HL-60/S4 treated with phorbol 12-myristate 13-acetate at 8.2 ng/mL for 4 days and 3 days (cell line): ENCODE results near the gene HCN1.
"Not testable (repeated sequence)": the region's sequence is repeated elsewhere in the genome, so short reads cannot be mapped to it uniquely, and the experiment has no call there.

Experiments
- in situ Hi-C: fragments of 300-500 bp; cut with MboI; formaldehyde crosslinking; loops from 2 replicates; pipeline ENCODE4 v1.15.0; 2022; ENCODE audit warnings: low sequenced_read_pairs

HCN1 gene

DNA sequence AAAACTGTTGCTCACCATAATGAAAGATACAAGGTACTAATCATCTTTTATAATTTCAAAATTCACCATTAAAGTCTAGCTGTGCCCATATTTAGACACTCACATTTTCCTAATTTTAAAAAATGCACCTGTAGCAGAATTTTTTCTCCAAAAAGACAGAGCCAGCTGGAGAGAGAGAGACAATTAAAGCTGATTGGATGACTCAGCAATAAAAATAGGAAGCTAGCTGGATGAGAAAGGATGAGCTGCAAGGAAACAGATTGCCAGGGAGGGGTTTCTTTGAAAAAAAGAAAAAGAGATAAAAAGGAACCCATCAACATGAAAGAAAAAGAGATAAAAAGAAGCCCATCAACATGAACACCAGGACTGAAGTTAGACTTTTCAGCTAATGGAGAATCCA, 73.8 kb downstream of the HCN1 start:
- in situ Hi-C loops = no loop called here

DNA sequence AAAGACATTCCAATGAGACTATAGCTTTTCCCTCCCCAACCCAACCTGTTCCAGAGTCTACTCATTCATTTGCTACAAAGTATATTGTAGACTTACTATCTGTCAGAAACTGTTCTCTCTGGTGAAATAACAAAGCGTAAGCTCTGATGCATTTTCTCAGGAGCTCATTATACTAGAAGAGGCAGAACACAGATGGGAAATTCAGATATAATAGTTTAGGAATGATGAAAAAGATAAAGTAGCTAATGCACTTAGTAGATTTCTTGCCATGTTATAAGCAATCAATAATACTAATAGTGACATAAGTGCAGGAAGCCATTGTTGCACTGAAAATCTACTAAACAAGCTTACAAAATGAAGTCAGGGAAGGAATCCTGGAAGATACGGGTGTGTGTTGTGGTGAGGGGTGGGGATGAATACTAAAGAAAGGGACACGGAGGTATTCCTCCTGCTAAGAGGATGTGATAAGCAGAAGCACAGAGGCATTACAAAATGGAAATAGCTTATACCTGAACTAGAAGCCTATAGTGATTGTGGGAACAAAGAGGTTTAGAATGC, 78.2 kb downstream of the HCN1 start:
- in situ Hi-C loops = no loop called here

DNA sequence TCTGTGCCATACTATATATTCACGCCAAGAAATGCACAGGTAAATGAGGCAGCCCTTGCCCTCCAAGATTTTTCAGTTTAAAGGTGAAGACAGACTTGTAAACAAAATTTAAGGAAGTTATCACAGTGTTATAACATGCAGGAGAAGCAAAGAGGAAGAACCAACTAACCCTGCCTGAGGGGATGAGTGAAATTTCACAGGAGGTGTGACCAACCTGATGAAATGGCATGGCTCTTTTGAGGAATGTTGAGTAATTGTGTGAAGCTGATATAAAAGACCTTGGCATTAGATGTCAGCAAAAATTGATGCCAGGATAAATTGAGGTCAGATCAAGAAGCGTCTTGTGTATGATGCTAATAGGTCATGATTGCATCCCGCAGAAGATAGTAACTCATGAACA, 86.5 kb downstream of the HCN1 start:
- in situ Hi-C loops = no loop called here

- in situ Hi-C loops = no loop called here
These were observed 92.1 kb downstream of the HCN1 start for GRCh38 chr5:45604092-45604491.

GRCh38 chr5:45601424-45601823, 94.8 kb downstream of the HCN1 start:
- in situ Hi-C loops = no loop called here

- in situ Hi-C loops = no loop called here
These were observed 99.9 kb downstream of the HCN1 start for GRCh38 chr5:45596320-45596719.

DNA sequence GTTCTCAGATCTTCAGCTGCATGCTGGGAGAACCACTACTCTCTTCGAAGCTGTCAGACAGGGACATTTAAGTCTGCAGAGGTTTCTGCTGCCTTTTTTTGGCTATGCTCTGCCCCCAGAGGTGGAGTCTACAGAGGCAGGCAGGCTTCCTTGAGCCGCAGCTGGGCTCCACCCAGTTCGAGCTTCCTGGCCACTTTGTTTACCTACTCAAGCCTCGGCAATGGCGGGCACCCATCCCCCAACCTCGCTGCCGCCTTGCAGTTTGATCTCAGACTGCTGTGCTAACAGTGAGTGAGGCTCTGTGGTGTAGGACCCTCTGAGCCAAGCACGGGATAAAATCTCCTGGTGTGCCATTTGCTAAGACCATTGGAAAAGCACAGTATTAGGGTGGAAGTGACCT, 110.2 kb downstream of the HCN1 start:
- in situ Hi-C loops = not testable (repeated sequence)

DNA sequence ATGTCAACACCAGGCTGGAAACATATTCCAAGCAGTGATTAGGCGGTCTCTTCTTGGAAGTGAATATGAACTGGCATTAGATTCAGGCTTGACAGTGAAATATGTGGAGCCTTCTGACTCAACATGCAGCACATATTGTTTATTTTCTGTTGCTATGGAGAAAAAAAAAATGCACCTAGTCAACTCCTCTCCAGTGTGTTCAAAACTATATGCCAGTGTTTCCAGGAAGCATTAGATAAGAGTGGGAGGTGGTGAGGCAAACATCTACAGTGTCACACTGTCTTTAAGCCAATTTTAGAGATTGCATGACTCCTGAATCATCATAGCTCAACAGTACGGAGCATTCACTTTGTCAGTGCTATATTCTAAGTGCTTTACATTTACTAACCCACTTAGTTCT, 117.9 kb downstream of the HCN1 start:
- in situ Hi-C loops = no loop called here

- in situ Hi-C loops = no loop called here
These were observed 127.4 kb downstream of the HCN1 start for GRCh38 chr5:45568813-45569212.

- in situ Hi-C loops = no loop called here
These were observed 153.8 kb downstream of the HCN1 start for GRCh38 chr5:45542421-45542820.

GRCh38 chr5:45533663-45534062, 162.5 kb downstream of the HCN1 start:
- in situ Hi-C loops = no loop called here

- in situ Hi-C loops = no loop called here
These were observed 163.2 kb downstream of the HCN1 start for GRCh38 chr5:45532826-45533624.

- in situ Hi-C loops = no loop called here
These were observed 175.1 kb downstream of the HCN1 start for GRCh38 chr5:45521067-45521466.

- in situ Hi-C loops = no loop called here
These were observed 183.7 kb downstream of the HCN1 start for GRCh38 chr5:45512521-45512920.

DNA sequence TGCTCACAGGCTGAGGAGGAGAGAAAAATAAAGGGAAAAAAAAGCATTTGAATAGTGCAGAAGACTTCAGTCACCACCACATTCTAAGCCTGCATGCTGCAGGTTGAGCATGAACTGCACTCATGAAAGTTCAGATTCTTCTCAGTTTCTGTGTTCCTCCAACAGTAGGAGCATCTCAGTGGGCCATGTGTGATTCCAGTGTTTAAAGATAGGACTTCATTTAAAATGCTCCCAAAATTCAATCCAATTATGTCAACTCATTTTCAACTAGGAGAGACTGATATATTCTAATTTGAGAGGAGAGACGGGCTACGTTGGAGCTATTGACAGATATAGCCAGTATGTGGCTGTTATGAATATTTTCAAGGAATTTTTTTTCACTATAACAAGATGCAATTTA, 186.8 kb downstream of the HCN1 start:
- in situ Hi-C loops = no loop called here

DNA sequence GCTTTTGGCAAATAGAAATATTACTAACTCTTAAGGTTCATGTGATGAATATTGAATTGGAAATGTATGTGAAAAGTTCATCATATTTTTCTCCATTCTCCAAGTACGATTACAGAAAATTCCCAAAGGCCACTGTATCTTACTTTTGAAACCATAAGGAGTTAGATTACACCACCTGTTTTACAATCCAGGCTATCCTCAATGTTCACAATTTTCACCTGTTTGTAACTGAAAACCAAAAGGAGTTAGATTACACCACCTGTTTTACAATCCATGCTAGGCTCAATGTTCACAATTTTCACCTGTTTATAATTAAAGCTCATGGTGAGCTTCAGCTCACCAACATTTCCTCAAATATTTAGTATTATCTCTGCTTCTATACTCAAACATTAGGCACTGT, 188.0 kb downstream of the HCN1 start:
- in situ Hi-C loops = no loop called here

DNA sequence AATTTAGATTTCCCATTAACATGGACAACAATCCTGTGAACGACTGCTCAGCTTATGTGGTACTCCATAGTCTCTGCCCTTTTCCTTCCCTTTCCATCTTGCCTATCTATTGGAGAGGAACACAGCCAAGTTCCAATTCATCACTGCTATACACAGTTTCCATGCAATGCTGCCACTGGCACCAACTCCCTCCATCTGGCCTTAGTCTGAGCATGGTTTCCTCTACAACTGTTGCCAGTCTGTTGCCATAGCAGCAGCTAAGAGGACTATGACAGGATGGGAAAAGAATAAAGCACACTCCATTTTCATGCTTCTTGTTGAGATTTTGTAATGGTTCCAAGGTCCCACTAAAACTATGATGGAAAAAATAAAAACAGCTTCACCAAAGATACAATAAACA, 189.0 kb downstream of the HCN1 start:
- in situ Hi-C loops = no loop called here

DNA sequence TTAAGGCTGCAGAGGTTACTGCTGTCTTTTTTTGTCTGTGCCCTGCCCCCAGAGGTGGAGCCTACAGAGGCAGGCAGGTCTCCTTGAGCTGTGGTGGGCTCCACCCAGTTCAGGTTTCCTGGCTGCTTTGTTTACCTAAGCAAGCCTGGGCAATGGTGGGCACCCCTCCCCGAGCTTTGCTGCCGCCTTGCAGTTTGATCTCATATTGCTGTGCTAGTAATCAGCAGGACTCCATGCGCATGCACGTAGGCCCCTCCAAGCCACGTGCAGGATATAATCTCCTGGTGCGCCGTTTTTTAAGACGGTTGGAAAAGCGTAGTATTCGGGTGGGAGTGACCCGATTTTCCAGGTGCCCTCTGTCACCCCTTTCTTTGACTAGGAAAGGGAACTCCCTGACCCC, 197.2 kb downstream of the HCN1 start:
- in situ Hi-C loops = not testable (repeated sequence)

DNA sequence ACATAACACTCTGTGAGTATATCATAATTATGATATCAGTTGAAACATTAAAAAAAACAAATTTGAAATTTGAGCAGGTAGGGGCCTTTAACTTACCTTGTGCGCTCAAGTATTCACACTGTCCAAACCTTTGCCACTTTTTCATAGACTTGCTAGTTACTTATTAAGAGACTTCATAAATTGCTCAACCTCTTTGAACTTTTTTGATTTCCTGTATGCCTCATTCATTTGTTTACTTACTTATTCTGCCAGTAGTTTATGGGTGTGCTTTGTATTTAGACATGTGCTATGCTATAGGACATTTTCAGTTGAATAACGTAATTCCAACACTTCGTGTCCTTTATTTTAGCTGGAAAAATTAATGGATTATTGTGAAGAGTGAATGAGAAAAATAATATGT, 204.8 kb downstream of the HCN1 start:
- in situ Hi-C loops = no loop called here

- in situ Hi-C loops = no loop called here
These were observed 211.4 kb downstream of the HCN1 start for GRCh38 chr5:45484781-45485180.

DNA sequence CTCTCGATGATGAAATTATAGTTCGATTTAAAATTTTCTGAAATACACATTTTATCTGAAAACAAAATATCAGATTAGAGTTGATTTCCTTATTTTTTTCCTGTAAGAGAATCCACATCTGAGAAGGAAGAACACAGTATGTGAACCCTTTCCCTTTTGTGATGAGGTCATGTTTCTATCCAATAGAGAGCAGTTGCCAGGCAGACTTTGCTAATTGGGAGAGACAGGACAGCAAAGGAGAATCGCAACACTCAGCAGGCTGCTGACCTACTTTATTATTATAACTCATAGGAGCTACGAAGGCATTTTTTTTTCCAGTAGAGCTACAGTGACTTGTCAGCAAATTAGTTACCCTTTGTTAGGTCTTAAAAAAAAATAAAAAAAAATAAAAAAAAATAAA, 242.1 kb downstream of the HCN1 start:
- in situ Hi-C loops = no loop called here

DNA sequence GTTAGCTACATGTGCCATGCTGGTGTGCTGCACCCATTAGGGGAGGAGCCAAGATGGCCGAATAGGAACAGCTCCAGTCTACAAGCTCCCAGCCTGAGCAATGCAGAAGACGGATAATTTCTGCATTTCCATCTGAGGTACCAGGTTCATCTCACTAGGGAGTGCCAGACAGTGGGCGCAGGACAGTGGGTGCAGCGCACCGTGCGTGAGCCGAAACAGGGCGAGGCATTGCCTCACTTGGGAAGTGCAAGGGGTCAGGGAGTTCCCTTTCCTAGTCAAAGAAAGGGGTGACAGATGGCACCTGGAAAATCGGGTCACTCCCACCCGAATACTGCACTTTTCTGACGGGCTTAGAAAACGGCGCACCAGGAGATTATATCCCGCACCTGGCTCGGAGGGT, 251.3 kb downstream of the HCN1 start:
- in situ Hi-C loops = not testable (repeated sequence)

- in situ Hi-C loops = no loop called here
These were observed 255.7 kb downstream of the HCN1 start for GRCh38 chr5:45440466-45440865.
